Trophoblast cell (in vitro differentiated cells and primary cell): ENCODE measurements around the gene SERPINB8. TPM values are rescaled to one million over a fixed set of nuclear protein-coding genes. Genes with fewer than 3 reads are reported as not detected.

ENCODE experiments used
- DNase-seq, 2 donors: peaks; one replicate each; pipeline ENCODE4 v3.0.0-alpha.2; 2016
- H2AFZ ChIP-seq: 2 replicates; pipeline ENCODE4 v1.6.1; 2013; ENCODE audit warnings: low read length, moderate library complexity, mild to moderate bottlenecking; ENCODE audit not compliant: insufficient read depth, poor library complexity
- H2AK5ac ChIP-seq: 2 replicates; pipeline ENCODE4 v1.6.1; 2013; ENCODE audit warnings: mild to moderate bottlenecking, low read length
- H2BK120ac ChIP-seq: 2 replicates; pipeline ENCODE4 v1.6.1; 2013; ENCODE audit warnings: low read length, mild to moderate bottlenecking, moderate library complexity; ENCODE audit not compliant: insufficient read depth, poor library complexity
- H2BK12ac ChIP-seq: 2 replicates; pipeline ENCODE4 v1.6.1; 2013; ENCODE audit warnings: mild to moderate bottlenecking, low read length, moderate library complexity
- H2BK5ac ChIP-seq: 2 replicates; pipeline ENCODE4 v1.6.1; 2013; ENCODE audit warnings: low read length, low read depth, moderate library complexity, mild to moderate bottlenecking; ENCODE audit not compliant: poor library complexity
- H3K14ac ChIP-seq: 2 replicates; pipeline ENCODE4 v1.6.1; 2013; ENCODE audit warnings: mild to moderate bottlenecking, low read length
- H3K18ac ChIP-seq: 2 replicates; pipeline ENCODE4 v1.6.1; 2013; ENCODE audit warnings: mild to moderate bottlenecking, low read length
- H3K23ac ChIP-seq: 2 replicates; pipeline ENCODE4 v1.6.1; 2013; ENCODE audit warnings: low read length
- H3K27ac ChIP-seq: 2 replicates; pipeline ENCODE4 v1.5.1; 2013; ENCODE audit warnings: low read depth, mild to moderate bottlenecking, inconsistent platforms, low read length, moderate library complexity
- H3K27me3 ChIP-seq: 2 replicates; pipeline ENCODE4 v1.6.1; 2013; ENCODE audit warnings: inconsistent platforms, mild to moderate bottlenecking, low read length, moderate library complexity; ENCODE audit not compliant: insufficient read depth
- H3K36me3 ChIP-seq, 2 experiments: 1 replicate in 1 of 2; 2 replicates in 1 of 2; pipeline ENCODE4 v1.6.1; 2013; ENCODE audit warnings: low read length in 2 of 2, mild to moderate bottlenecking in 2 of 2, moderate library complexity in 1 of 2; ENCODE audit not compliant: insufficient read depth in 2 of 2, control insufficient read depth in 1 of 2
- H3K4ac ChIP-seq: 2 replicates; pipeline ENCODE4 v1.6.1; 2013; ENCODE audit warnings: low read depth, mild to moderate bottlenecking, low read length, moderate library complexity
- H3K4me1 ChIP-seq, 2 experiments: 1 replicate in 1 of 2; 2 replicates in 1 of 2; pipeline ENCODE4 v1.6.1; 2013; ENCODE audit warnings: low read length in 2 of 2, mild to moderate bottlenecking in 2 of 2, moderate library complexity in 1 of 2; ENCODE audit not compliant: insufficient read depth in 2 of 2, control insufficient read depth in 1 of 2
- H3K4me2 ChIP-seq: 2 replicates; pipeline ENCODE4 v1.6.1; 2013; ENCODE audit warnings: inconsistent platforms, mild to moderate bottlenecking, low read length, moderate library complexity
- H3K4me3 ChIP-seq: 2 replicates; pipeline ENCODE4 v1.5.1; 2013; ENCODE audit warnings: mild to moderate bottlenecking, low read depth, low read length, inconsistent platforms
- H3K79me1 ChIP-seq: one replicate; pipeline ENCODE4 v1.6.1; 2013; ENCODE audit warnings: low read length
- H3K79me2 ChIP-seq: 2 replicates; pipeline ENCODE4 v1.6.1; 2013; ENCODE audit warnings: low read length, mild to moderate bottlenecking; ENCODE audit not compliant: control insufficient read depth, insufficient read depth, poor library complexity
- H3K9ac ChIP-seq: 2 replicates; pipeline ENCODE4 v1.6.1; 2013; ENCODE audit warnings: mild to moderate bottlenecking, low read length
- H3K9me3 ChIP-seq: 2 replicates; pipeline ENCODE4 v1.6.1; 2013; ENCODE audit warnings: low read depth, mild to moderate bottlenecking, control low read depth, inconsistent platforms, low read length; ENCODE audit not compliant: insufficient read depth
- H4K12ac ChIP-seq: 2 replicates; pipeline ENCODE4 v1.6.1; 2013; ENCODE audit warnings: low read depth, mild to moderate bottlenecking, low read length, moderate library complexity
- H4K8ac ChIP-seq: 2 replicates; pipeline ENCODE4 v1.6.1; 2013; ENCODE audit warnings: low read depth, mild to moderate bottlenecking, low read length, moderate library complexity
- H4K91ac ChIP-seq: one replicate; pipeline ENCODE4 v1.6.1; 2013; ENCODE audit warnings: low read depth, mild to moderate bottlenecking, low read length, moderate library complexity
- WGBS: extraction: QIAGEN DNeasy Blood & Tissue Kit; methylation state at CpG from one replicate; pipeline ENCODE4 v1.1.7; 2013; ENCODE audit warnings: missing lambda C conversion rate; ENCODE audit not compliant: insufficient read length, insufficient coverage; ENCODE audit errors: extremely low coverage; 5-methylcytosine and 5-hydroxymethylcytosine counted together
- polyA plus RNA-seq: library from polyadenylated mRNA; stranded (reverse); fragments of 200-250 nt; gene quantifications from 2 replicates; pipeline ENCODE4 v1.2.3, GENCODE V29; 2013

Gene SERPINB8
- polyA plus RNA-seq, result 8.4 and 9.5 TPM in 2 replicates

- peak within 1 kb of the TSS; percentile 98 for H4K91ac ChIP-seq
- peaks cover 12% of the 10 kb centered on the region for H3K79me1 ChIP-seq
- H2BK120ac ChIP-seq, result peak within 1 kb of the TSS; percentile 92
- H2AK5ac ChIP-seq, result peak within 1 kb of the TSS; percentile 23
- peak within 1 kb of the TSS; percentile 72 for H3K4me3 ChIP-seq
- H3K4ac ChIP-seq, result peak within 1 kb of the TSS; percentile 60
- no peak within 1 kb of the TSS for H3K9ac ChIP-seq
- peak within 1 kb of the TSS; percentile 93 for H3K27ac ChIP-seq
- peak within 1 kb of the TSS; percentile 96 for H3K14ac ChIP-seq
- WGBS, result no CpG with 5 or more reads among the region's 62 CpGs
- H3K4me2 ChIP-seq, result peak within 1 kb of the TSS; percentile 72
- H3K4me1 ChIP-seq, result peaks cover 0 to 3% of the 10 kb centered on the region in 2 experiments
- peak within 1 kb of the TSS; percentile 66 for H2BK12ac ChIP-seq
- H3K18ac ChIP-seq, result peak within 1 kb of the TSS; percentile 90
- H3K9me3 ChIP-seq, result no peaks in the 10 kb centered on the region
- no peaks in the 10 kb centered on the region for H3K27me3 ChIP-seq
- DNase-seq, result peak; percentile 95 to 96
- peaks cover 5% of the 10 kb centered on the region for H3K79me2 ChIP-seq
- peak within 1 kb of the TSS; percentile 91 for H2BK5ac ChIP-seq
- peak within 1 kb of the TSS; percentile 99 for H2AFZ ChIP-seq
- peak within 1 kb of the TSS; percentile 83 for H4K8ac ChIP-seq
- H3K23ac ChIP-seq, result no peak within 1 kb of the TSS
- H4K12ac ChIP-seq, result peak within 1 kb of the TSS; percentile 94
- no peaks in the 10 kb centered on the region for H3K36me3 ChIP-seq
Observed at GRCh38 chr18:63969942-63970808, at the start of gene SERPINB8. TSS of gene SERPINB8 (plus strand) at chr18:63970081. CDS start at chr18:63978309, 8,228 bp downstream.

GRCh38 chr18:63922049-63922448 lies 47.8 kb upstream of the SERPINB8 start:
- no peak overlapping the region for H2BK120ac ChIP-seq
- H3K79me1 ChIP-seq, result no peaks in the 10 kb centered on the region
- no peak overlapping the region for H3K9ac ChIP-seq
- no peak overlapping the region for H4K91ac ChIP-seq
- no peak for DNase-seq
- H2BK5ac ChIP-seq, result no peak overlapping the region
- H3K4me1 ChIP-seq, result no peaks in the 10 kb centered on the region
- no peak overlapping the region for H3K4ac ChIP-seq
- no peaks in the 10 kb centered on the region for H3K36me3 ChIP-seq
- H3K14ac ChIP-seq, result no peak overlapping the region
- H3K4me2 ChIP-seq, result no peak overlapping the region
- no peak overlapping the region for H2BK12ac ChIP-seq
- H3K79me2 ChIP-seq, result no peaks in the 10 kb centered on the region
- H2AK5ac ChIP-seq, result no peak overlapping the region
- H3K4me3 ChIP-seq, result no peak overlapping the region
- H4K12ac ChIP-seq, result no peak overlapping the region
- no peaks in the 10 kb centered on the region for H3K27me3 ChIP-seq
- H3K18ac ChIP-seq, result no peak overlapping the region
- H4K8ac ChIP-seq, result no peak overlapping the region
- no CpG with 5 or more reads among the region's 2 CpGs for WGBS
- no peak overlapping the region for H2AFZ ChIP-seq
- no peak overlapping the region for H3K23ac ChIP-seq
- no peaks in the 10 kb centered on the region for H3K9me3 ChIP-seq
- no peak overlapping the region for H3K27ac ChIP-seq

GRCh38 chr18:63924551-63924950 lies 45.3 kb upstream of the SERPINB8 start:
- no peaks in the 10 kb centered on the region for H3K79me1 ChIP-seq
- H2AFZ ChIP-seq, result no peak overlapping the region
- no peak overlapping the region for H2BK5ac ChIP-seq
- no peaks in the 10 kb centered on the region for H3K79me2 ChIP-seq
- no peaks in the 10 kb centered on the region for H3K9me3 ChIP-seq
- H3K23ac ChIP-seq, result no peak overlapping the region
- no peak overlapping the region for H3K4ac ChIP-seq
- H3K27me3 ChIP-seq, result no peaks in the 10 kb centered on the region
- no peak overlapping the region for H3K9ac ChIP-seq
- WGBS, result no CpG with 5 or more reads among the region's 1 CpG
- H3K4me1 ChIP-seq, result no peaks in the 10 kb centered on the region
- no peak overlapping the region for H3K14ac ChIP-seq
- no peak overlapping the region for H2BK120ac ChIP-seq
- no peak overlapping the region for H3K18ac ChIP-seq
- no peak overlapping the region for H3K4me3 ChIP-seq
- H3K36me3 ChIP-seq, result no peaks in the 10 kb centered on the region
- DNase-seq, result peak in 1 of 2 donors; percentile 48
- no peak overlapping the region for H2BK12ac ChIP-seq
- no peak overlapping the region for H3K4me2 ChIP-seq
- no peak overlapping the region for H4K8ac ChIP-seq
- H3K27ac ChIP-seq, result no peak overlapping the region
- H4K12ac ChIP-seq, result no peak overlapping the region
- H2AK5ac ChIP-seq, result no peak overlapping the region
- H4K91ac ChIP-seq, result no peak overlapping the region

GRCh38 chr18:63928331-63928730 lies 41.5 kb upstream of the SERPINB8 start:
- H4K8ac ChIP-seq, result no peak overlapping the region
- no peak overlapping the region for H2AK5ac ChIP-seq
- H3K79me2 ChIP-seq, result no peaks in the 10 kb centered on the region
- no peak overlapping the region for H2AFZ ChIP-seq
- H3K18ac ChIP-seq, result no peak overlapping the region
- H4K91ac ChIP-seq, result no peak overlapping the region
- no peak overlapping the region for H3K4me2 ChIP-seq
- no peak overlapping the region for H3K14ac ChIP-seq
- WGBS, result 100% methylated on average over 2 of the region's 8 CpGs
- H3K27me3 ChIP-seq, result no peaks in the 10 kb centered on the region
- no peaks in the 10 kb centered on the region for H3K79me1 ChIP-seq
- H4K12ac ChIP-seq, result no peak overlapping the region
- no peak for DNase-seq
- H3K9ac ChIP-seq, result no peak overlapping the region
- no peak overlapping the region for H2BK12ac ChIP-seq
- H2BK5ac ChIP-seq, result no peak overlapping the region
- H3K36me3 ChIP-seq, result no peaks in the 10 kb centered on the region
- no peak overlapping the region for H3K23ac ChIP-seq
- no peak overlapping the region for H2BK120ac ChIP-seq
- no peak overlapping the region for H3K27ac ChIP-seq
- no peak overlapping the region for H3K4me3 ChIP-seq
- H3K4ac ChIP-seq, result no peak overlapping the region
- no peaks in the 10 kb centered on the region for H3K4me1 ChIP-seq
- no peaks in the 10 kb centered on the region for H3K9me3 ChIP-seq
